ENCODE measurements around the gene TRIM4. TPM values are rescaled to one million over a fixed set of nuclear protein-coding genes. Genes with fewer than 3 reads are reported as not detected.
A peak's percentile ranks its signal among the peaks of the same experiment; 100 is the strongest.

Gene TRIM4
- total and polyA plus RNA-seq, 12 donors, result 17.2 to 57.0 (median 37.4) TPM

- intact Hi-C loops (cut with DNase I), result no loop called here
- Histone ChIP-seq H3K4me1 (replicated peaks in 1 of 2) (peaks cover 0 to 6% of the 10 kb centered on the region in 2 donors), H3K4me3 (no peak overlapping the region), H3K27me3 (no peaks in the 10 kb centered on the region), H3K9me3 (replicated peaks in 1 of 3) (no peaks in the 10 kb centered on the region), H3K36me3 (replicated peaks in 1 of 2) (no peaks in the 10 kb centered on the region), H3K27ac (no peak overlapping the region)
- 40 to 65% (median 45%) methylated on average over 5 of the region's 5 CpGs for WGBS, 4 donors
- TF ChIP-seq POLR2A (IDR thresholded peaks at IDR 0.05) (no peak), CTCF (IDR thresholded peaks at IDR 0.05) (no peak)
- DNase-seq, result no peak
Measured at GRCh38 chr7:99927536-99927935, 8.2 kb upstream of the TRIM4 start.

- intact Hi-C loops (cut with DNase I), result no loop called here
- H3K27me3 ChIP-seq, result no peaks in the 10 kb centered on the region
- H3K4me3 ChIP-seq, result no peak overlapping the region
- peaks cover 0 to 6% of the 10 kb centered on the region in 2 donors for H3K4me1 ChIP-seq (replicated peaks in 1 of 2)
- H3K27ac ChIP-seq, result no peak overlapping the region
- TF ChIP-seq POLR2A (IDR thresholded peaks at IDR 0.05) (no peak), CTCF (IDR thresholded peaks at IDR 0.05) (no peak)
- no peak for DNase-seq
- no peaks in the 10 kb centered on the region for H3K36me3 ChIP-seq (replicated peaks in 1 of 2)
- no peaks in the 10 kb centered on the region for H3K9me3 ChIP-seq (replicated peaks in 1 of 3)
Measured at GRCh38 chr7:99926321-99926720, 7.0 kb upstream of the TRIM4 start.

- WGBS, 4 donors, result 91 to 95% (median 95%) methylated on average over 3 of the region's 3 CpGs
- no peak for DNase-seq
- Histone ChIP-seq H3K27ac (no peak overlapping the region), H3K9me3 (replicated peaks in 1 of 3) (no peaks in the 10 kb centered on the region), H3K27me3 (no peaks in the 10 kb centered on the region), H3K36me3 (replicated peaks in 1 of 2) (no peaks in the 10 kb centered on the region), H3K4me3 (no peak overlapping the region), H3K4me1 (replicated peaks in 1 of 2) (peaks cover 10% of the 10 kb centered on the region in 2 donors)
- intact Hi-C loops (cut with DNase I), result no loop called here
- TF ChIP-seq CTCF (IDR thresholded peaks at IDR 0.05), result no peak
- no peak for TF ChIP-seq POLR2A (IDR thresholded peaks at IDR 0.05)
Measured at GRCh38 chr7:99923200-99923599, 3.9 kb upstream of the TRIM4 start.

GRCh38 chr7:99920149-99920548, 819 bp upstream of the TRIM4 start:
- peak overlapping the region in 1 of 5 donors; percentile 89 for H3K27ac ChIP-seq
- 63 to 87% (median 73%) methylated on average over 3 of the region's 3 CpGs for WGBS, 4 donors
- intact Hi-C loops (cut with DNase I), result no loop called here
- H3K4me1 ChIP-seq (replicated peaks in 1 of 2), result peaks cover 31 to 33% of the 10 kb centered on the region in 2 donors
- no peaks in the 10 kb centered on the region for H3K9me3 ChIP-seq (replicated peaks in 1 of 3)
- no peaks in the 10 kb centered on the region for H3K36me3 ChIP-seq (replicated peaks in 1 of 2)
- DNase-seq, result no peak
- no peak for TF ChIP-seq CTCF (IDR thresholded peaks at IDR 0.05)
- no peak for TF ChIP-seq POLR2A (IDR thresholded peaks at IDR 0.05)
- peak overlapping the region in 2 of 4 donors; percentile 68 to 85 for H3K4me3 ChIP-seq
- H3K27me3 ChIP-seq, result no peaks in the 10 kb centered on the region

Measured in adrenal gland (tissue), 12 donors.